Endothelial cell of umbilical vein (primary cell): ENCODE results near the gene RNF112. TPM values are rescaled to one million over a fixed set of nuclear protein-coding genes. Genes with fewer than 3 reads are reported as not detected.
"Not testable (repeated sequence)": the region's sequence is repeated elsewhere in the genome, so short reads cannot be mapped to it uniquely, and the experiment has no call there.

ENCODE experiments used
- BruUV-seq: library from RNA; stranded (reverse); fragments of 400-500 nt; replicated peaks from 2 replicates; lab custom pipeline; 2021; lab: Mats Ljungman, UMichigan
- CTCF ChIA-PET: fragments of 300-600, 350-600 bp; sonication (Branson Sonifier 250); formaldehyde crosslinking; loops from one replicate; lab custom pipeline; 2021; ENCODE audit warnings: antibody characterized with exemption, inconsistent platforms; lab: Charles Lee
- POLR2A ChIA-PET: fragments of 300-600, 350-600 bp; sonication (Branson Sonifier 250); formaldehyde crosslinking; loops from one replicate; lab custom pipeline; 2021; ENCODE audit warnings: antibody characterized with exemption, inconsistent platforms; lab: Charles Lee
- DNase-seq: peaks from one replicate; pipeline ENCODE4 v3.0.0-alpha.2; 2011; ENCODE audit warnings: low read depth, low spot score
- FAIRE-seq: peaks from 2 replicates; lab custom pipeline; 2011; peaks lifted over from hg19 to GRCh38; lab: Jason Lieb, UNC
- H2AFZ ChIP-seq: 2 replicates; pipeline ENCODE4 v1.6.0; 2012; ENCODE audit warnings: low read depth, low read length, control low read depth, inconsistent platforms
- H3K27ac ChIP-seq: 2 replicates; pipeline ENCODE4 v1.5.1; 2011; ENCODE audit warnings: low read depth, mild to moderate bottlenecking, control low read depth, low read length, moderate library complexity; ENCODE audit not compliant: insufficient read depth
- H3K27me3 ChIP-seq, 2 experiments: 2 replicates each; pipeline versions ENCODE4 v1.6.0 to v1.6.1; 2011; ENCODE audit warnings: low read length in 2 of 2, mixed read lengths in 1 of 2; ENCODE audit not compliant: control insufficient read depth in 2 of 2, insufficient read depth in 2 of 2
- H3K36me3 ChIP-seq, 2 experiments: 2 replicates in 1 of 2; 3 replicates in 1 of 2; pipeline ENCODE4 v1.5.1; 2011; ENCODE audit warnings: low read length in 2 of 2, mild to moderate bottlenecking in 1 of 2, moderate library complexity in 1 of 2; ENCODE audit not compliant: control insufficient read depth in 2 of 2, insufficient read depth in 2 of 2; ENCODE audit errors: extremely low read depth in 1 of 2
- H3K4me1 ChIP-seq: 3 replicates; pipeline ENCODE4 v1.5.1; 2011; ENCODE audit warnings: mild to moderate bottlenecking, low read length; ENCODE audit not compliant: control insufficient read depth, insufficient read depth; ENCODE audit errors: extremely low read depth
- H3K4me2 ChIP-seq: 2 replicates; pipeline ENCODE4 v1.6.1; 2011; ENCODE audit warnings: low read length, control low read depth, mixed read lengths; ENCODE audit not compliant: insufficient read depth
- H3K4me3 ChIP-seq, 3 experiments: fragments of 200-600 bp in 1 of 3; sonication (generic), shearing (Covaris generic) in 1 of 3; replicated peaks in 1 of 3; 2 replicates each; pipeline ENCODE4 v1.5.1; 2011 to 2016; ENCODE audit warnings: control low read depth in 3 of 3, low read length in 3 of 3, mild to moderate bottlenecking in 2 of 3, inconsistent platforms in 1 of 3, low read depth in 1 of 3, moderate library complexity in 1 of 3; ENCODE audit not compliant: insufficient read depth in 1 of 3
- H3K79me2 ChIP-seq: 2 replicates; pipeline ENCODE4 v1.6.0; 2012; ENCODE audit warnings: low read length, inconsistent platforms; ENCODE audit not compliant: control insufficient read depth, insufficient read depth
- H3K9ac ChIP-seq: replicated peaks from 2 replicates; pipeline ENCODE3; 2011; ENCODE audit warnings: low read length, control low read depth; ENCODE audit not compliant: insufficient read depth; ENCODE audit errors: extremely low read depth
- H3K9me1 ChIP-seq: replicated peaks from 3 replicates; pipeline ENCODE4 v1.6.0; 2011; ENCODE audit warnings: mild to moderate bottlenecking, low read length; ENCODE audit not compliant: control insufficient read depth, insufficient read depth; ENCODE audit errors: extremely low read depth
- H3K9me3 ChIP-seq: replicated peaks from 2 replicates; pipeline ENCODE4 v1.5.1; 2012; ENCODE audit warnings: low read length, inconsistent platforms; ENCODE audit not compliant: control insufficient read depth, insufficient read depth
- H4K20me1 ChIP-seq: replicated peaks from 2 replicates; pipeline ENCODE3; 2011; ENCODE audit warnings: mild to moderate bottlenecking, low read length; ENCODE audit not compliant: control insufficient read depth, insufficient read depth; ENCODE audit errors: extremely low read depth
- FOS ChIP-seq: IDR thresholded peaks from 2 replicates; pipeline ENCODE4 v1.6.1; 2011; ENCODE audit warnings: mild to moderate bottlenecking, low read length, moderate library complexity, borderline replicate concordance; ENCODE audit not compliant: insufficient read depth
- GATA2 ChIP-seq: IDR thresholded peaks from 2 replicates; pipeline ENCODE4 v1.7.0; 2011; ENCODE audit warnings: low read depth, mild to moderate bottlenecking, moderate library complexity, mixed read lengths, low read length; ENCODE audit not compliant: insufficient read length, insufficient read depth
- JUN ChIP-seq: IDR thresholded peaks from 2 replicates; pipeline ENCODE4 v1.6.1; 2011; ENCODE audit warnings: borderline replicate concordance, low read depth; ENCODE audit not compliant: insufficient read length, insufficient read depth
- dilution Hi-C: fragments of 300-500 bp; cut with MboI; formaldehyde crosslinking; loops from one replicate; pipeline ENCODE4 v1.15.0; 2019; ENCODE audit warnings: low sequenced_read_pairs; ENCODE audit not compliant: extremely low pct_ligation_motif_present
- intact Hi-C: fragments of 100-400 bp; cut with micrococcal nuclease; formaldehyde crosslinking; loops from one replicate; pipeline ENCODE4 v1.10.0; 2022
- polyA plus RNA-seq, 4 experiments: library from polyadenylated mRNA; depleted of rRNA in 3 of 4; stranded (reverse) in 3 of 4; unstranded in 1 of 4; fragments of >200 nt; gene quantifications; 2 replicates each; pipeline versions ENCODE4 v1.2.1 to v1.2.3, GENCODE V29; 2011 to 2012; ENCODE audit warnings: missing spikeins in 1 of 4
- total RNA-seq: library from RNA; stranded (reverse); gene quantifications from 2 replicates; pipeline ENCODE4 v1.2.3, GENCODE V29; 2021

The RNF112 gene
- total and polyA plus RNA-seq, 2 donors (not counting 3 experiments of a cell fraction or from before 2014, with no cell fraction given) = 0.06 to 0.11 TPM

- dilution Hi-C loops (no loop called here), intact Hi-C loops (no loop called here)
- Histone ChIP-seq H2AFZ (no peak overlapping the region), H4K20me1 (no peaks in the 10 kb centered on the region), H3K9ac (no peak overlapping the region), H3K36me3 (no peaks in the 10 kb centered on the region), H3K9me3 (no peaks in the 10 kb centered on the region), H3K79me2 (no peaks in the 10 kb centered on the region), H3K4me3 (no peak overlapping the region), H3K9me1 (no peaks in the 10 kb centered on the region), H3K4me1 (peaks cover 10% of the 10 kb centered on the region), H3K27ac (no peak overlapping the region), H3K4me2 (no peak overlapping the region), H3K27me3 (peaks cover 0 to 6% of the 10 kb centered on the region in 2 experiments)
- no peak for TF ChIP-seq FOS
- BruUV-seq = no TSS peak
- FAIRE-seq (no peak), DNase-seq (no peak)
- POLR2A ChIA-PET = no interaction called here
- CTCF ChIA-PET = interaction anchor here (1.0 to 1.2 kb wide), 2 partner anchors 11 to 80 kb away, joined by 3 to 4 read pairs; partner anchors contain the start of gene B9D1
Measured at GRCh38 chr17:19443148-19443547, 32.1 kb downstream of the RNF112 start.

DNA sequence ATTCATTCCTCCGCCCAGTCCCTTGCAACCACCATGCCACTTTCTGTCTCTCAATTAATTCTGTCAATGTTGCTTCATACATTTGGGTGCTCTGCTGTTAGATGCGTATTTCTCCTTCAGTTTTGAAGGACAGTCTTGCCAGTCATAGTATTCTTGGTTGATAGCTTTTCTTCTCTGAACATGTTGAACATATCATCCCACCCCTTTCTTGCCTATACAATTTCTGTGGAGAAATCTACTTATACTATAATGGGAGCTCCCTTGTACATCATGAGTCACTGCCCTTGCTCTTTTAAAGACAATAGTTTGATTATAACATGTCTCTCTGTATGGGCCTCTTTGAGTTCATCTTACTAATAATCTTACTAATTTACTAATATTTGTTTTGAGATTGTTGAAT lies 34.1 kb downstream of the RNF112 start:
- CTCF ChIA-PET = interaction anchor here (1.1 to 1.5 kb wide), 3 partner anchors 16 to 82 kb away, joined by 3 to 12 read pairs (median 4); partner anchors contain the start of genes B9D1 and MAPK7
- no TSS peak for BruUV-seq
- TF ChIP-seq JUN (no peak), GATA2 (no peak)

GRCh38 chr17:19446577-19446976 lies 35.5 kb downstream of the RNF112 start:
- H3K4me3 ChIP-seq, H3K9me1 ChIP-seq, H3K27ac ChIP-seq, H4K20me1 ChIP-seq, H3K9ac ChIP-seq, H3K4me2 ChIP-seq, H3K27me3 ChIP-seq, H3K9me3 ChIP-seq, POLR2A ChIA-PET, H2AFZ ChIP-seq, H3K79me2 ChIP-seq, dilution Hi-C loops, FAIRE-seq, BruUV-seq, H3K36me3 ChIP-seq, DNase-seq: not testable (repeated sequence)
- CTCF ChIA-PET = interaction anchor here (0.6 to 3.4 kb wide), 27 partner anchors 10 to 516 kb away, joined by 3 to 111 read pairs (median 5); partner anchors contain the start of genes B9D1 and MAPK7
- intact Hi-C loops = loop anchor here (5.0 kb wide), 3 partner anchors 69 to 321 kb away; partner anchors contain the start of gene MAPK7
- H3K4me1 ChIP-seq = peaks cover 25% of the 10 kb centered on the region

More for the DNA sequence above, 34.1 kb downstream of the RNF112 start:
- Histone ChIP-seq H3K4me2 (no peak overlapping the region), H3K79me2 (no peaks in the 10 kb centered on the region), H2AFZ (no peak overlapping the region), H3K9me3 (no peaks in the 10 kb centered on the region), H3K4me1 (peaks cover 25% of the 10 kb centered on the region), H3K36me3 (no peaks in the 10 kb centered on the region), H3K27me3 (no peaks in the 10 kb centered on the region), H4K20me1 (no peaks in the 10 kb centered on the region), H3K9me1 (no peaks in the 10 kb centered on the region), H3K9ac (no peak overlapping the region), H3K4me3 (no peak overlapping the region), H3K27ac (no peak overlapping the region)
- POLR2A ChIA-PET = no interaction called here
- no peak for FAIRE-seq
- intact Hi-C loops (loop anchor here (5.0 kb wide), 3 partner anchors 68 to 322 kb away; partner anchors contain the start of gene MAPK7), dilution Hi-C loops (no loop called here)
- DNase-seq = no peak
